Measurements from ENCODE around the gene GABARAPL1.

- TF ChIP-seq CTCF (IDR thresholded peaks at IDR 0.05) (no peak), SIN3A (IDR thresholded peaks at IDR 0.05; ENCODE audit: borderline replicate concordance, insufficient read depth, low read depth, low read length) (no peak), TCF7L2 (IDR thresholded peaks at IDR 0.05; ENCODE audit: low read depth, low read length) (no peak), POLR2AphosphoS5 (IDR thresholded peaks at IDR 0.05; ENCODE audit: low read depth, low read length) (no peak)
Measured at GRCh38 chr12:10242539-10242938, 29.9 kb downstream of the GABARAPL1 start.

Measured in Panc1 (cell line).